Dendritic cell treated with granulocyte-macrophage colony-stimulating factor and Interleukin-4, amounts not matched to agents 40 ng/mL and 50 ng/mL, for 4 days (primary cell): ENCODE results near the gene TBCB.
"Not testable (repeated sequence)": the region's sequence is repeated elsewhere in the genome, so short reads cannot be mapped to it uniquely, and the experiment has no call there.

Experiments
- H3K27ac Mint-ChIP-seq: one replicate; pipeline ENCODE4 v1.8.0; 2022; ENCODE audit warnings: mild to moderate bottlenecking, mixed read lengths
- H3K27me3 Mint-ChIP-seq: one replicate; pipeline ENCODE4 v1.8.0; 2022; ENCODE audit warnings: mild to moderate bottlenecking, mixed read lengths
- H3K36me3 Mint-ChIP-seq: one replicate; pipeline ENCODE4 v1.8.0; 2022; ENCODE audit warnings: low read depth, mixed read lengths
- H3K4me1 Mint-ChIP-seq: one replicate; pipeline ENCODE4 v1.8.0; 2022; ENCODE audit warnings: low read depth, mixed read lengths
- H3K4me3 Mint-ChIP-seq: one replicate; pipeline ENCODE4 v1.8.0; 2022; ENCODE audit warnings: mild to moderate bottlenecking, moderate library complexity, mixed read lengths
- H3K9me3 Mint-ChIP-seq: one replicate; pipeline ENCODE4 v1.8.0; 2022; ENCODE audit warnings: mixed read lengths
- intact Hi-C: fragments of 100-400 bp; cut with micrococcal nuclease; formaldehyde crosslinking; loops from one replicate; pipeline ENCODE4 v1.15.0; 2022

The TBCB gene

DNA sequence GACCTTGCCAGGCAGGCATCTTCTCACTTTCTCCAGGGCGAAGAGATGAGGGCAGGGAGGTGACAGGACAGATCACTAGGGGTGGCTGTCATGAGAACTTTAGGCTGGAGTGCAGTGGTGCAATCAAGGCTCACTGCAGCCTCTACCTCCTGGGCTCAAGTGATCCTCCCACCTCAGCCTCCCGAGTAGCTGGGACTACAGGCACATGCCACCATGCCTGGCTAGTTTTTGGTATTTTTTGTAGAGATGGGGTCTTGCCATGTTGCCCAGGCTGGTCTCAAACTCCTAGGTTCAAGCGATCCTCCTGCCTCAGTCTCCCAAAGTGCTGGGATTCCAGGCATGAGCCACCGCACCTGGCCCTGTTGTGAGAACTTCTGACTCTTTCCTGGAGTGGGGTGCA is 19.6 kb downstream of the TBCB start:
- H3K9me3 Mint-ChIP-seq, H3K4me3 Mint-ChIP-seq, H3K36me3 Mint-ChIP-seq, H3K27me3 Mint-ChIP-seq, intact Hi-C loops: not testable (repeated sequence)
- peak overlapping the region; percentile 65 for H3K27ac Mint-ChIP-seq
- H3K4me1 Mint-ChIP-seq: peaks cover 37% of the 10 kb centered on the region

DNA sequence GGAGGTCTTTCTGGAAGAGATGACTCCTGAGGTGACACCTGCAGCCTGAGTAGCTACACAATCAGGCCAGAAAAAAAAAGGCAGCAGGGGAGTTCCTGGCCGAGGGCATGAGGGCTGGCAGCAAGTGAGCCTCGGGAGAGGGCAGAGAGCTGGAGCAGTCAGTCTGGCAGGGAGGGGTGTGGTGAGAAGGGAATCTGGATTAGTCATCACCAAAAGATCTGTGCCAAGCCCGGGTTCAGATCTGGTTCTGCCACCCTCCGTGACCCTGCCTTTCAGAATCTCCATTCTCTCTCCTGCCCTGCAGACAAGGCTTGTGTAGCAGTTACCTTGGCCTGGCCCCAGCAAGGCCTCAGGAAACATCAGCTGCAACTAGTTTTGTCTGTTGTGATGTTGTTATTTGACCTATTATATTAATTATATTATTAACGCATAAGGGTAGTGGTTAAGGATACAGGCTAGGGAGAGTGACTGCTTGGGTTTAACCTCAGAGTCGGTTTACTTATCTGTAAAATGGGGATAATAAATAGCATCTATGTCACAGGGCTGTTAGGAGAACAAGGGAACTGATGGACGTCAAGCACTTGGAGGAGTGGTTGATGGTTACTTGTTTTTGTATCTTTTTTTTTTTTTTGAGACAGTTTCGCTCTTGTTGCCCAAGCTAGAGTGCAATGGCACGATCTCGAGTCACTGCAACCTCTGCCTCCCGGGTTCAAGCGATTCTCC is 21.9 kb downstream of the TBCB start:
- Mint-ChIP-seq H3K27ac (peak overlapping the region; percentile 42), H3K36me3 (peaks cover 27% of the 10 kb centered on the region), H3K4me3 (no peak overlapping the region), H3K9me3 (no peaks in the 10 kb centered on the region), H3K4me1 (peaks cover 38% of the 10 kb centered on the region), H3K27me3 (peaks cover 6% of the 10 kb centered on the region)
- intact Hi-C loops: no loop called here

DNA sequence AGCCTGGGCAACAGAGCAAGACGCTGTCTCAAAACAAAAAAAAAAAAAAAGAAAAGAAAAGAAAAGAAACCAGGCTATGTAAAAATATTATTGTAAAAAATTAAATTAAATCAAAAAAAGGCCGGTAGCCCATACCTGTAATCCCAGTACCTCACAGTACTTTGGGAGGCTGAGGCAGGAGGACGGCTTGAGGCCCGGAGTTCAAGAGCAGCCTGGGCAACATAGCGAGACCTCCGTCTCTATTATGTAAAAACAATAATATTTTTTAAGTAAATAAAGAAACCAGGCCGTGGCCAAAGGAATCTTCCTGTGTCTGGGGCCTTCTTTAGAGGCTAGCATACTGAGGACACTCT is 23.8 kb downstream of the TBCB start:
- Mint-ChIP-seq H3K27ac (peak overlapping the region; percentile 94), H3K36me3 (peaks cover 42% of the 10 kb centered on the region), H3K4me1 (peaks cover 39% of the 10 kb centered on the region), H3K27me3 (peaks cover 6% of the 10 kb centered on the region), H3K9me3 (no peaks in the 10 kb centered on the region), H3K4me3 (peak overlapping the region; percentile 98)
- intact Hi-C loops: loop anchor here (1.0 kb wide), 1 partner anchor 11 kb away; no protein-coding TSS in a partner anchor

DNA sequence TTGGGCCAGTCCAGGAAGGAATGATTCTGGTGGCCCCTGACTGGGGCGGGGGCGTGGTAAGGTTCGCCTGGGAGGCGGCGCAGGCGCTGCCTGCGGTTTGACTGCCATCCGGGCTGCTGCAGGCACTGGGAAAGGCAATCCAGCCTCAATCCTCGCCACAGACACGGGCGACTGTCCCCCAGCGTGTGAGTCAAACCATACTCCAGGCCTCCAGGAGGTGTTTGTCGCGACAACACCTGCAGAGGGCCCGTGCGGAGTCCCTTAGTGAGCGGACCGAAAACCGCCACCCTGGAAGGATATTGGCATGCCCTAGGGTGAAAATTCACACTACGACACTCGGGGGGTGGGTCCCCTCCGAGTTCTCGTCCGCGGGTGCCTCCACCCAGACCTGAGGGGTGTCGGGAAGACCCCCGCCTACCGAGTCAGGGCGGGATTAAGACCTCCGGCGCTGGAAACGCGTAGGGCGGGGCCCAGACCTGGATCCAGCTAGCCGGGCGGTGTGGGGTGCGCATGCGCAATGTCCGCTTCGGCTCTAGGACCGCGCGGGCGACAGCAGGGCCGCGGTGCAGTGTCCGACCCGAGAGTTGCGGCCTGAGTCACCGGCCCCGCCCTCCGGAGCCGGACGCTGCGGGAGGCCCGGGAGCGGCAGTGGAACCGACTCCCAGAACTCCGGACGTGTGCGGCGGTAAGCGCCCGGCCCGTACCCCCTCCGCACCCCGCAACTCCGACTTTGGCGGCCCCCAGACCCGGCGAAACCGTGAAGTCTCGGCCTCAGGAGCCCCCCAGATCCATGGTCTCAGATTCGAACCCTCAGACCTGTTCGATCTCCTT is 24.4 kb downstream of the TBCB start, which contains the start of gene CAPNS1:
CAPNS1 (plus strand) TSS at position 594 of the 831 bp plus-strand sequence. CDS start 946 bp downstream, outside the sequence.
- Mint-ChIP-seq H3K4me3 (peak within 1 kb of the TSS; percentile 98), H3K4me1 (peaks cover 39% of the 10 kb centered on the region), H3K27me3 (peaks cover 6% of the 10 kb centered on the region), H3K9me3 (no peaks in the 10 kb centered on the region), H3K36me3 (peaks cover 48% of the 10 kb centered on the region), H3K27ac (peak within 1 kb of the TSS; percentile 94)
- intact Hi-C loops: loop anchor here (1.0 to 10.0 kb wide), 2 partner anchors 11 to 75 kb away; partner anchors contain the start of genes ZNF146 and ZNF565

DNA sequence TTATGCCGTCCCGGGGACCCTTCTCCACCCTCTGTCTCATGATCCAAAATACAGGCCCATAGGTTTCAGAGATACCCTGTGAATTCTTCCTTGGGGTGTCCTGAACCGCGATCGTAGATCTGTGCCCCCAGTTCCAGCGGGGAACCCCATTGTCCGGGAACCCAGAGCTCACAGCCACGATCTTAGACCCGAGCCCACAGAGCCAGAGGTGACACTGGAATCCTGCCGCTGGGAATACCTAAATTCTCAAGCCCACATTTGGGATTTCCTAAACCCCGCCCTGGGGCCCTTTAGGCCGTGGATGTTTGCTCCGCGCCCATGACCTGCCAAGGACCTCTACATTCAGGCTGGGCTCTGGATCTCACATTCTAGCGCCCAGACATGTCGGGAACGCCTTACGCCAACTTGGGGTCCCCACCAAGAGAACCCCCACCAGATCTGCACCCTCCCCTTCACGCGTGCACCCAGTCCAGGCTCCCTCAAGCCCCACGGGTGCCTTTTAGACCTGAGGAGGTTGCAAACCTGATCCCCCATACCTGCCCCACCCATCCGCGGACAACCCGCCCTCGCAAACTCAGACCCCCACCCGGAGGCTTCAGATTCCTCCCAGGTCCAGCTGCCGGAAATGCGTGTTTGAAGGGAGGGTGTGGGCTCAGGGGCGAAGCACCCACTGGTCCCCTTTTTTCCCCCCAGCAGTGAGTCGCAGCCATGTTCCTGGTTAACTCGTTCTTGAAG is 25.2 kb downstream of the TBCB start:
- Mint-ChIP-seq H3K4me3 (peak overlapping the region; percentile 98), H3K27me3 (peaks cover 2% of the 10 kb centered on the region), H3K9me3 (no peaks in the 10 kb centered on the region), H3K4me1 (peaks cover 34% of the 10 kb centered on the region), H3K27ac (peak overlapping the region; percentile 94), H3K36me3 (peaks cover 56% of the 10 kb centered on the region)
- intact Hi-C loops: loop anchor here (10.0 kb wide), 1 partner anchor 74 kb away; the partner anchor contains the start of genes ZNF146 and ZNF565

DNA sequence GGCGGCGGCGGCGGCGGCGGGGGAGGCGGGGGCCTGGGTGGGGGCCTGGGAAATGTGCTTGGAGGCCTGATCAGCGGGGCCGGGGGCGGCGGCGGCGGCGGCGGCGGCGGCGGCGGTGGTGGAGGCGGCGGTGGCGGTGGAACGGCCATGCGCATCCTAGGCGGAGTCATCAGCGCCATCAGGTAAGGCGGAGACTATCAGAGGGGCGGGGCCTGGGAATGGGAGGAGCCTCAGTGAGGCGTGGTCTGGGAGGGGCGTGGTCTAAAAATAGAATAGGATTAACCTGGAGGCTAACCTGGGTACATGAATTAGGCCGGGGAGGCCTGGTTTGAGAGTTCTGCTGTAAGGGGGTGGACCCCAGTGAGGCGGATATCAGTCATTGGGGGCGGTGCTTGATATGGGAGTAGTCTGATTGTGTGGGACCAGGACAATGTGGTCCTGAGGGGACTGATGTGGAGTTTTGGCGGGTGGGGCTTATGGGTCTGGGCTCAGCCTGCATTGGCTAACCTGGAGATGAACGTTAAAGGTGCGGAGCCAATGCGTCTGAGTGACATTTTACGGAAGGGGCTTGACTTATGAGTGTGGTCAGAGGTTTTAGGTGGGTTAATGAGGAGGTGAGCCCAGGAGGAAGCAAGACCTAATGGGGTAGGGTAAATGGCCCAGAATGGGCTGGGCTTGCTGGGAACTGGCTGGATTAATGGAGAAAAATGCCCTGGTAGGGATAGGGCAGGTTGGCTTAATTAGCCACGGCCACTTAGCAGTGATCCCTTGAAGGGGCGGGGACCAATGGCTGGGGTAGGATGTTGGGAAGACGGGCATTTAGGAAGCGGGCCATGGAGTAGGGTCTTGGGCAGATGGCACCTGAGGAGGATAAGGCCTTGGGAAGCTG is 26.0 kb downstream of the TBCB start:
- Mint-ChIP-seq H3K9me3 (no peaks in the 10 kb centered on the region), H3K27me3 (no peaks in the 10 kb centered on the region), H3K4me1 (peaks cover 36% of the 10 kb centered on the region), H3K27ac (peak overlapping the region; percentile 94), H3K4me3 (peak overlapping the region; percentile 98), H3K36me3 (peaks cover 64% of the 10 kb centered on the region)
- intact Hi-C loops: loop anchor here (10.0 kb wide), 1 partner anchor 74 kb away; the partner anchor contains the start of genes ZNF146 and ZNF565

DNA sequence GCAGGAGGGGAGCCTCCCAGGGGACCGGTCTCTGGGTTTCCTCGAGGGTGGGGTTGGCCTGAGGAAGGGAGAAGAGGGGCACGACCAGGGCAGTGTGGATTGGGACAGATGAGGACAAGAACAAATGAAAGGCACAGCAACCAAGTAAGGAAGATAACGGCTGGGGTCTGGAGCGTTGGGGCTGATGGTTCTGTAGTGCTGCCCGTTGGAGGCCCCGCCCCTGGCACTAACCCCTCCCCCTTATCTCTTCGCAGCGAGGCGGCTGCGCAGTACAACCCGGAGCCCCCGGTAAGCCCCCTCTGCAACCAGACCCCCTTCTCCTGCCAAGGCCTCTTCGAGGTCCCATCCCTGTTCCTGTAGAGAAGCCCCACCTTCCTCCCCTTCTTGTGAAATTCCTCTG is 26.8 kb downstream of the TBCB start:
- H3K9me3 Mint-ChIP-seq: no peaks in the 10 kb centered on the region
- no peak overlapping the region for H3K4me3 Mint-ChIP-seq
- peaks cover 32% of the 10 kb centered on the region for H3K4me1 Mint-ChIP-seq
- no peaks in the 10 kb centered on the region for H3K27me3 Mint-ChIP-seq
- H3K36me3 Mint-ChIP-seq: peaks cover 72% of the 10 kb centered on the region
- H3K27ac Mint-ChIP-seq: peak overlapping the region; percentile 94
- intact Hi-C loops: loop anchor here (10.0 kb wide), 1 partner anchor 73 kb away; the partner anchor contains the start of genes ZNF146 and ZNF565

DNA sequence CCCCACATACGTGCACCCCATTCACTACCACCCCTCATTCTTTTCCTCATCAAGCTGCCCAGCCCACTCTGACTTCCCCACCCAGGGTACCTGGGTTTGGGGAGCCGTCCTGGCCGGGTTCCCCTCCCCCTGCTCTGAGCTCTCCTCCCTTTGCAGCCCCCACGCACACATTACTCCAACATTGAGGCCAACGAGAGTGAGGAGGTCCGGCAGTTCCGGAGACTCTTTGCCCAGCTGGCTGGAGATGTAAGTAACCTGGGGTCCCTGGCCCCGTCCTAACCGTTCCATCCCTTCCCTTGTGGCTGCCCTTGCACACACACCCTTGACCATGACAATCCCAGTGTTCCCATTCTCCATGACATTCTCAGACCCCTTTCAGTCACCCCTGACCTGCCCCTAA is 27.2 kb downstream of the TBCB start:
- intact Hi-C loops: loop anchor here (10.0 kb wide), 1 partner anchor 72 kb away; the partner anchor contains the start of genes ZNF146 and ZNF565
- H3K27ac Mint-ChIP-seq: peak overlapping the region; percentile 52
- peaks cover 27% of the 10 kb centered on the region for H3K4me1 Mint-ChIP-seq
- H3K4me3 Mint-ChIP-seq: no peak overlapping the region
- no peaks in the 10 kb centered on the region for H3K27me3 Mint-ChIP-seq
- H3K9me3 Mint-ChIP-seq: no peaks in the 10 kb centered on the region
- H3K36me3 Mint-ChIP-seq: peaks cover 76% of the 10 kb centered on the region

DNA sequence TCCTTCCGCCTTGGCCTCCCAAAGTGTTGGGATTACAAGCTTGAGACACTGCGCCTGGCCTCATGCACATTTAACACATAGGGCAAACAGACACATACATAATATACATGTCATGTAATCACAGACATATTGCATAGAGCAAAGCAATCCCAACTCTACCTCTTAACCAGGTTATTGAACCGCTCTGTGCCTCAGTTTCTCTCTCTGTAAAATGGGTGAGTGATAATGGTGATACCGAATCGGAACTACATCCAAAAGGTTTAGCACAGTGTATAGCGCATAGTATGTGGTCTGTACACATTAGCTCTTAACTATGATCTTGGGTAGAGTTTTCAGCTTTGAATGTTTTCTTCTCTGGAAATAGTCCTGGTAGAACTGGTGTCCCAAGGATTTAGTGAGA is 29.4 kb downstream of the TBCB start:
- Mint-ChIP-seq H3K27ac (no peak overlapping the region), H3K4me3 (no peak overlapping the region), H3K4me1 (peaks cover 38% of the 10 kb centered on the region), H3K36me3 (peaks cover 94% of the 10 kb centered on the region), H3K27me3 (no peaks in the 10 kb centered on the region), H3K9me3 (no peaks in the 10 kb centered on the region)
- intact Hi-C loops: loop anchor here (10.0 kb wide), 1 partner anchor 70 kb away; the partner anchor contains the start of genes ZNF146 and ZNF565

DNA sequence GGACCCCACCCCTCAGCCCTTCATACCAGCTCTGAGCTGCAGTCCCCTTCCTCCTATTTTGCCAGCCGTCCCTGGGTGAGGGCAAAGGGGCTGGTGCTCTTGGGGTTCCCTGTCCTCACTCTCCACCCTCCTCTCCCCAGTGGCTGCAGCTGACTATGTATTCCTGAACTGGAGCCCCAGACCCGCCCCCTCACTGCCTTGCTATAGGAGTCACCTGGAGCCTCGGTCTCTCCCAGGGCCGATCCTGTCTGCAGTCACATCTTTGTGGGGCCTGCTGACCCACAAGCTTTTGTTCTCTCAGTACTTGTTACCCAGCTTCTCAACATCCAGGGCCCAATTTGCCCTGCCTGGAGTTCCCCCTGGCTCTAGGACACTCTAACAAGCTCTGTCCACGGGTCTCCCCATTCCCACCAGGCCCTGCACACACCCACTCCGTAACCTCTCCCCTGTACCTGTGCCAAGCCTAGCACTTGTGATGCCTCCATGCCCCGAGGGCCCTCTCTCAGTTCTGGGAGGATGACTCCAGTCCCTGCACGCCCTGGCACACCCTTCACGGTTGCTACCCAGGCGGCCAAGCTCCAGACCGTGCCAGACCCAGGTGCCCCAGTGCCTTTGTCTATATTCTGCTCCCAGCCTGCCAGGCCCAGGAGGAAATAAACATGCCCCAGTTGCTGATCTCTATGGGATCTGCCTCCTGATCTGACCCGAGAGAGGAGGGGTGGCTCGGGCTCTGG is 34.6 kb downstream of the TBCB start:
- peaks cover 36% of the 10 kb centered on the region for H3K4me1 Mint-ChIP-seq
- no peak overlapping the region for H3K27ac Mint-ChIP-seq
- intact Hi-C loops: loop anchor here (10.0 kb wide), 1 partner anchor 65 kb away; the partner anchor contains the start of genes ZNF146 and ZNF565
- no peaks in the 10 kb centered on the region for H3K9me3 Mint-ChIP-seq
- peaks cover 72% of the 10 kb centered on the region for H3K36me3 Mint-ChIP-seq
- H3K27me3 Mint-ChIP-seq: no peaks in the 10 kb centered on the region
- no peak overlapping the region for H3K4me3 Mint-ChIP-seq

DNA sequence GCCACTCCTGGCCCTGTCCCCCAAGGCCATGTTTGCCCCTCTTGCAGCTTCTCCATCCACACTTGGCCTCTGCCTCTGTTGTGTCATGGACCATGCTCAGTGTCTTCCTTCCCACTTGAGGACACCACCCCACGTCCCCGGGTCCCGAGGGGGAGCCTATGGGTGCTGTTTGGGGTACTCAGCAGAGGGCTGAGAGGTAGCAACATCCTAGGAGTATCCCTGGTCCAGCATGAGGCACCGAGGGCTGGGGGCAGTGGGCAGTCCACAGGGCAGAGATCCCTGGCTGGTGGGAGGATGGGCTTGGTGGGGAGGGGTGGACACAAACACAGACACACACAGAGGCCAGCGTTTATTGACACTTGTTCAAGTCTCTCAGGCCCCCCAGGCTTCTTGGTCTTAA is 35.3 kb downstream of the TBCB start:
- intact Hi-C loops: no loop called here
- no peak overlapping the region for H3K27ac Mint-ChIP-seq
- no peaks in the 10 kb centered on the region for H3K9me3 Mint-ChIP-seq

More for the DNA sequence above, 35.3 kb downstream of the TBCB start:
- peaks cover 36% of the 10 kb centered on the region for H3K4me1 Mint-ChIP-seq
- H3K36me3 Mint-ChIP-seq: peaks cover 68% of the 10 kb centered on the region
- H3K27me3 Mint-ChIP-seq: no peaks in the 10 kb centered on the region
- no peak overlapping the region for H3K4me3 Mint-ChIP-seq
